K562 (cell line): Measurements from ENCODE around the gene MLX. TPM values are rescaled to one million over a fixed set of nuclear protein-coding genes. Genes with fewer than 3 reads are reported as not detected.

Experiments used
- COPS2 ChIP-seq: fragments of 450-650 bp; conservative IDR thresholded peaks from 2 replicates; pipeline ENCODE4 v1.6.1; 2016; ENCODE audit warnings: mild to moderate bottlenecking, moderate library complexity
- HSF4 ChIP-seq: fragments of 250-450 bp; sonication (Bioruptor Pico); IDR thresholded peaks from 2 replicates; pipeline ENCODE4 v2.1.2; 2022; ENCODE audit warnings: mild to moderate bottlenecking, moderate library complexity, borderline replicate concordance
- JUN ChIP-seq, 2 experiments: sonication (generic) in 1 of 2; formaldehyde crosslinking in 1 of 2; IDR thresholded peaks; 2 replicates each; pipeline versions ENCODE4 v1.6.1 to v1.8.0; 2012 to 2022; ENCODE audit warnings: borderline replicate concordance in 2 of 2, mild to moderate bottlenecking in 2 of 2, improper control_type of control experiment in 1 of 2, low read depth in 1 of 2, low read length in 1 of 2, missing genetic modification reagents in 1 of 2
- RAD21 ChIP-seq, 2 experiments: fragments of 250-450 bp in 1 of 2; fragments of 450-650 bp in 1 of 2; sonication (Bioruptor Pico) in 1 of 2; formaldehyde crosslinking in 1 of 2; IDR thresholded peaks in 1 of 2; conservative IDR thresholded peaks in 1 of 2; 2 replicates each; pipeline versions ENCODE4 v1.4.0 to v1.8.0; 2020 to 2022; ENCODE audit warnings: mild to moderate bottlenecking in 2 of 2, moderate library complexity in 1 of 2
- SIN3A ChIP-seq, 2 experiments: fragments of 150-350 bp in 1 of 2; IDR thresholded peaks; 2 replicates each; pipeline ENCODE4 v1.6.1; 2011 to 2016; ENCODE audit warnings: borderline replicate concordance in 2 of 2, low read depth in 2 of 2, low read length in 2 of 2, mild to moderate bottlenecking in 2 of 2, moderate library complexity in 2 of 2; ENCODE audit not compliant: control insufficient read depth in 1 of 2
- SMAD2 ChIP-seq: fragments of 150-350 bp; IDR thresholded peaks from 2 replicates; pipeline ENCODE4 v1.6.1; 2014; ENCODE audit warnings: low read depth, mild to moderate bottlenecking, low read length
- TBL1XR1 ChIP-seq, 2 experiments: IDR thresholded peaks; 2 replicates each; pipeline ENCODE4 v1.6.1; 2012; ENCODE audit warnings: improper control_type of control experiment in 2 of 2, low read length in 2 of 2, mild to moderate bottlenecking in 1 of 2
- ZKSCAN8 ChIP-seq: fragments of 200-800 bp; sonication (Bioruptor generic); IDR thresholded peaks from 2 replicates; pipeline ENCODE4 v1.6.1; 2016; ENCODE audit warnings: missing genetic modification characterization, missing compliant biosample characterization
- polyA plus RNA-seq, 8 experiments: library from polyadenylated mRNA; depleted of rRNA in 4 of 8; stranded (reverse) in 5 of 8; unstranded in 3 of 8; fragments of >200 nt; fragmentation: Nextera tagmentation in 2 of 8; fragmentation: Illumina TruSeq in 1 of 8; extraction: Ambion mirVana in 2 of 8; extraction: Trizol in 1 of 8; gene quantifications; 2 replicates each; pipeline versions ENCODE4 v1.2.1 to v1.2.3, GENCODE V29; 2011 to 2014; ENCODE audit warnings: inconsistent platforms in 1 of 8, missing spikeins in 1 of 8
- total RNA-seq, 7 experiments: library from RNA; depleted of rRNA in 6 of 7; stranded (reverse); fragments of >200 nt in 6 of 7; fragmentation: Illumina TruSeq in 2 of 7; extraction: Trizol in 2 of 7; gene quantifications; 2 replicates each; pipeline versions ENCODE4 v1.2.1 to v1.2.3, GENCODE V29; 2011 to 2021; ENCODE audit warnings: low replicate concordance in 1 of 7
- TF ChIP-seq, protein P1 (sequence below): sonication (generic); formaldehyde crosslinking; IDR thresholded peaks from 2 replicates; pipeline ENCODE4 v1.8.1; 2023; ENCODE audit warnings: mild to moderate bottlenecking, missing genetic modification reagents
- TF ChIP-seq, protein P2 (sequence below): fragments of 250-450 bp; sonication (Bioruptor Pico); IDR thresholded peaks from 2 replicates; pipeline ENCODE4 v1.4.0; 2020; ENCODE audit warnings: mild to moderate bottlenecking
- TF ChIP-seq, protein P3 (sequence below), 2 experiments: IDR thresholded peaks; 2 replicates each; pipeline ENCODE4 v1.6.1; 2012; ENCODE audit warnings: improper control_type of control experiment in 2 of 2, low read depth in 2 of 2, low read length in 2 of 2, borderline replicate concordance in 1 of 2
- TF ChIP-seq, protein P4 (sequence below): fragments of 250-450 bp; sonication (Bioruptor Pico); IDR thresholded peaks from 2 replicates; pipeline ENCODE4 v1.5.0; 2022; ENCODE audit warnings: mild to moderate bottlenecking
- TF ChIP-seq, protein P5 (sequence below): sonication (generic); formaldehyde crosslinking; IDR thresholded peaks from 2 replicates; pipeline ENCODE4 v1.8.0; 2022; ENCODE audit warnings: mild to moderate bottlenecking, missing genetic modification reagents
- TF ChIP-seq, protein P6 (sequence below): fragments of 450-650 bp; formaldehyde crosslinking; IDR thresholded peaks from 2 replicates; pipeline ENCODE4 v1.4.0; 2020; ENCODE audit warnings: mild to moderate bottlenecking, moderate library complexity

MLX gene
- total and polyA plus RNA-seq, 9 of the 15 experiments (the other 6 are each of a cell fraction or from before 2014, with no cell fraction given), result 42.9 to 100 (median 58.9) TPM

DNA sequence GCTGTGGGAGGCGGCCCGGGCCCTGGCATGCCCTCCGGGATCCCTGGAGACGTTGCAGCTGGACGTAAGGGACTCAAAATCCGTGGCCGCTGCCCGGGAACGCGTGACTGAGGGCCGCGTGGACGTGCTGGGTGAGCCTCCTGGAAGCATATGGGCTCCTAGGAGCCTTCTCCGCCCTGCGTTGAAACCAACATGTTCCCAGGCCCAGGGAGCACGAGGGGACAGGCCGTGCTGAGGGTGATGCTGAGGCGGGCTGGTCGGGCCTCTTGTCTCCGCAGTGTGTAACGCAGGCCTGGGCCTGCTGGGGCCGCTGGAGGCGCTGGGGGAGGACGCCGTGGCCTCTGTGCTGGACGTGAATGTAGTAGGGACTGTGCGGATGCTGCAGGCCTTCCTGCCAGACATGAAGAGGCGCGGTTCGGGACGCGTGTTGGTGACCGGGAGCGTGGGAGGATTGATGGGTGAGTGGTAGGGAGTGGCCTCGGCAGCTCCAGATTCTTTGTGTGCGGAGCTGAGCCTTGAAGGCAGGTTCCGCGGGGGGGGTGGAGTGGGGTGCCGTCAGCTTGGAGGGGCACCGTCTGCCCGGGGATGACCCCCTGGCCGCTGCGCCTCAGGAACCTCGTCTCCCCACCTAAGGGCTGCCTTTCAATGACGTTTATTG lies 13.6 kb upstream of the MLX start (continued):
- TF ChIP-seq, protein P1, sequence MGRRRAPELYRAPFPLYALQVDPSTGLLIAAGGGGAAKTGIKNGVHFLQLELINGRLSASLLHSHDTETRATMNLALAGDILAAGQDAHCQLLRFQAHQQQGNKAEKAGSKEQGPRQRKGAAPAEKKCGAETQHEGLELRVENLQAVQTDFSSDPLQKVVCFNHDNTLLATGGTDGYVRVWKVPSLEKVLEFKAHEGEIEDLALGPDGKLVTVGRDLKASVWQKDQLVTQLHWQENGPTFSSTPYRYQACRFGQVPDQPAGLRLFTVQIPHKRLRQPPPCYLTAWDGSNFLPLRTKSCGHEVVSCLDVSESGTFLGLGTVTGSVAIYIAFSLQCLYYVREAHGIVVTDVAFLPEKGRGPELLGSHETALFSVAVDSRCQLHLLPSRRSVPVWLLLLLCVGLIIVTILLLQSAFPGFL (CRISPR knock-in tag), result no peak
- TF ChIP-seq, protein P2, sequence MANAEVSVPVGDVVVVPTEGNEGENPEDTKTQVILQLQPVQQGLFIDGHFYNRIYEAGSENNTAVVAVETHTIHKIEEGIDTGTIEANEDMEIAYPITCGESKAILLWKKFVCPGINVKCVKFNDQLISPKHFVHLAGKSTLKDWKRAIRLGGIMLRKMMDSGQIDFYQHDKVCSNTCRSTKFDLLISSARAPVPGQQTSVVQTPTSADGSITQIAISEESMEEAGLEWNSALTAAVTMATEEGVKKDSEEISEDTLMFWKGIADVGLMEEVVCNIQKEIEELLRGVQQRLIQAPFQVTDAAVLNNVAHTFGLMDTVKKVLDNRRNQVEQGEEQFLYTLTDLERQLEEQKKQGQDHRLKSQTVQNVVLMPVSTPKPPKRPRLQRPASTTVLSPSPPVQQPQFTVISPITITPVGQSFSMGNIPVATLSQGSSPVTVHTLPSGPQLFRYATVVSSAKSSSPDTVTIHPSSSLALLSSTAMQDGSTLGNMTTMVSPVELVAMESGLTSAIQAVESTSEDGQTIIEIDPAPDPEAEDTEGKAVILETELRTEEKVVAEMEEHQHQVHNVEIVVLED (CRISPR knock-in tag), result 0 out of 2 replicates have a peak, but pooled peaks have one; percentile 22
- TF ChIP-seq, protein P3, sequence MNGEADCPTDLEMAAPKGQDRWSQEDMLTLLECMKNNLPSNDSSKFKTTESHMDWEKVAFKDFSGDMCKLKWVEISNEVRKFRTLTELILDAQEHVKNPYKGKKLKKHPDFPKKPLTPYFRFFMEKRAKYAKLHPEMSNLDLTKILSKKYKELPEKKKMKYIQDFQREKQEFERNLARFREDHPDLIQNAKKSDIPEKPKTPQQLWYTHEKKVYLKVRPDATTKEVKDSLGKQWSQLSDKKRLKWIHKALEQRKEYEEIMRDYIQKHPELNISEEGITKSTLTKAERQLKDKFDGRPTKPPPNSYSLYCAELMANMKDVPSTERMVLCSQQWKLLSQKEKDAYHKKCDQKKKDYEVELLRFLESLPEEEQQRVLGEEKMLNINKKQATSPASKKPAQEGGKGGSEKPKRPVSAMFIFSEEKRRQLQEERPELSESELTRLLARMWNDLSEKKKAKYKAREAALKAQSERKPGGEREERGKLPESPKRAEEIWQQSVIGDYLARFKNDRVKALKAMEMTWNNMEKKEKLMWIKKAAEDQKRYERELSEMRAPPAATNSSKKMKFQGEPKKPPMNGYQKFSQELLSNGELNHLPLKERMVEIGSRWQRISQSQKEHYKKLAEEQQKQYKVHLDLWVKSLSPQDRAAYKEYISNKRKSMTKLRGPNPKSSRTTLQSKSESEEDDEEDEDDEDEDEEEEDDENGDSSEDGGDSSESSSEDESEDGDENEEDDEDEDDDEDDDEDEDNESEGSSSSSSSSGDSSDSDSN (IDR thresholded peaks at IDR 0.05; ENCODE audit: borderline replicate concordance in 1 of 2, low read depth in 2 of 2, low read length in 2 of 2), result peak; percentile 71 to 91; a peak in 3 of 4 replicates
- TF ChIP-seq TBL1XR1 (IDR thresholded peaks at IDR 0.05; ENCODE audit: low read length in 2 of 2), result 0 out of 4 replicates have a peak, but pooled peaks of 1 of the 2 experiments have one; percentile 34
- peak in 1 of 2 experiments; percentile 72; a peak in 1 of 4 replicates for TF ChIP-seq SIN3A (IDR thresholded peaks at IDR 0.05; ENCODE audit: borderline replicate concordance in 2 of 2, control insufficient read depth in 1 of 2, low read depth in 2 of 2, low read length in 2 of 2)
- TF ChIP-seq, protein P4, sequence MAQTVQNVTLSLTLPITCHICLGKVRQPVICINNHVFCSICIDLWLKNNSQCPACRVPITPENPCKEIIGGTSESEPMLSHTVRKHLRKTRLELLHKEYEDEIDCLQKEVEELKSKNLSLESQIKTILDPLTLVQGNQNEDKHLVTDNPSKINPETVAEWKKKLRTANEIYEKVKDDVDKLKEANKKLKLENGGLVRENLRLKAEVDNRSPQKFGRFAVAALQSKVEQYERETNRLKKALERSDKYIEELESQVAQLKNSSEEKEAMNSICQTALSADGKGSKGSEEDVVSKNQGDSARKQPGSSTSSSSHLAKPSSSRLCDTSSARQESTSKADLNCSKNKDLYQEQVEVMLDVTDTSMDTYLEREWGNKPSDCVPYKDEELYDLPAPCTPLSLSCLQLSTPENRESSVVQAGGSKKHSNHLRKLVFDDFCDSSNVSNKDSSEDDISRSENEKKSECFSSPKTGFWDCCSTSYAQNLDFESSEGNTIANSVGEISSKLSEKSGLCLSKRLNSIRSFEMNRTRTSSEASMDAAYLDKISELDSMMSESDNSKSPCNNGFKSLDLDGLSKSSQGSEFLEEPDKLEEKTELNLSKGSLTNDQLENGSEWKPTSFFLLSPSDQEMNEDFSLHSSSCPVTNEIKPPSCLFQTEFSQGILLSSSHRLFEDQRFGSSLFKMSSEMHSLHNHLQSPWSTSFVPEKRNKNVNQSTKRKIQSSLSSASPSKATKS (CRISPR knock-in tag), result no peak
- TF ChIP-seq SMAD2, result no peak
- TF ChIP-seq HSF4, result no peak
- TF ChIP-seq RAD21 (CRISPR knock-in tag; conservative IDR thresholded peaks at IDR 0.05 in 1 of 2, IDR thresholded peaks at IDR 0.05 in 1 of 2), result peak; percentile 32 to 68; a peak in 3 of 4 replicates
- TF ChIP-seq, protein P5, sequence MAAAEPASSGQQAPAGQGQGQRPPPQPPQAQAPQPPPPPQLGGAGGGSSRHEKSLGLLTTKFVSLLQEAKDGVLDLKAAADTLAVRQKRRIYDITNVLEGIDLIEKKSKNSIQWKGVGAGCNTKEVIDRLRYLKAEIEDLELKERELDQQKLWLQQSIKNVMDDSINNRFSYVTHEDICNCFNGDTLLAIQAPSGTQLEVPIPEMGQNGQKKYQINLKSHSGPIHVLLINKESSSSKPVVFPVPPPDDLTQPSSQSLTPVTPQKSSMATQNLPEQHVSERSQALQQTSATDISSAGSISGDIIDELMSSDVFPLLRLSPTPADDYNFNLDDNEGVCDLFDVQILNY (CRISPR knock-in tag), result no peak
- TF ChIP-seq JUN (IDR thresholded peaks at IDR 0.05; ENCODE audit: borderline replicate concordance, low read depth, low read length), result peak; percentile 16; the same call in 1 of the 2 replicates
- no peak for TF ChIP-seq JUN (CRISPR knock-in tag; IDR thresholded peaks at IDR 0.05; ENCODE audit: borderline replicate concordance)
- TF ChIP-seq COPS2, result no peak
- TF ChIP-seq ZKSCAN8 (CRISPR knock-in tag), result no peak
- TF ChIP-seq, protein P6, sequence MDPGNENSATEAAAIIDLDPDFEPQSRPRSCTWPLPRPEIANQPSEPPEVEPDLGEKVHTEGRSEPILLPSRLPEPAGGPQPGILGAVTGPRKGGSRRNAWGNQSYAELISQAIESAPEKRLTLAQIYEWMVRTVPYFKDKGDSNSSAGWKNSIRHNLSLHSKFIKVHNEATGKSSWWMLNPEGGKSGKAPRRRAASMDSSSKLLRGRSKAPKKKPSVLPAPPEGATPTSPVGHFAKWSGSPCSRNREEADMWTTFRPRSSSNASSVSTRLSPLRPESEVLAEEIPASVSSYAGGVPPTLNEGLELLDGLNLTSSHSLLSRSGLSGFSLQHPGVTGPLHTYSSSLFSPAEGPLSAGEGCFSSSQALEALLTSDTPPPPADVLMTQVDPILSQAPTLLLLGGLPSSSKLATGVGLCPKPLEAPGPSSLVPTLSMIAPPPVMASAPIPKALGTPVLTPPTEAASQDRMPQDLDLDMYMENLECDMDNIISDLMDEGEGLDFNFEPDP (CRISPR knock-in tag), result no peak
